H9 (cell line): ENCODE measurements around the gene GHRHR. TPM values are rescaled to one million over a fixed set of nuclear protein-coding genes. Genes with fewer than 3 reads are reported as not detected.

Source experiments
- DNase-seq: peaks from one replicate; pipeline ENCODE4 v3.0.0-alpha.2; 2017
- H2AFZ ChIP-seq: one replicate; pipeline ENCODE4 v1.6.1; 2013; ENCODE audit warnings: mild to moderate bottlenecking, low read length, control low read depth, moderate library complexity
- H2AK5ac ChIP-seq: 2 replicates; pipeline ENCODE4 v1.6.1; 2013; ENCODE audit warnings: low read length, control low read depth, mixed read lengths; ENCODE audit not compliant: insufficient read length
- H2BK120ac ChIP-seq: one replicate; pipeline ENCODE4 v1.6.1; 2013; ENCODE audit warnings: low read depth, mild to moderate bottlenecking, low read length, control low read depth, inconsistent platforms; ENCODE audit not compliant: poor library complexity, severe bottlenecking
- H2BK12ac ChIP-seq: 2 replicates; pipeline ENCODE4 v1.6.1; 2013; ENCODE audit warnings: low read length, control low read depth, mixed read lengths, low read depth; ENCODE audit not compliant: insufficient read length
- H2BK15ac ChIP-seq: 2 replicates; pipeline ENCODE4 v1.6.1; 2013; ENCODE audit warnings: low read depth, low read length, control low read depth
- H2BK20ac ChIP-seq: one replicate; pipeline ENCODE4 v1.6.1; 2013; ENCODE audit warnings: low read depth, mild to moderate bottlenecking, low read length, control low read depth, inconsistent platforms; ENCODE audit not compliant: poor library complexity, severe bottlenecking
- H2BK5ac ChIP-seq: 2 replicates; pipeline ENCODE4 v1.6.1; 2013; ENCODE audit warnings: low read length, control low read depth, mixed read lengths; ENCODE audit not compliant: insufficient read length
- H3K14ac ChIP-seq: 2 replicates; pipeline ENCODE4 v1.6.1; 2013; ENCODE audit warnings: low read length, control low read depth; ENCODE audit not compliant: insufficient read depth
- H3K18ac ChIP-seq: 2 replicates; pipeline ENCODE4 v1.6.1; 2013; ENCODE audit warnings: low read depth, mild to moderate bottlenecking, mixed read lengths, low read length, control low read depth; ENCODE audit not compliant: insufficient read length
- H3K23ac ChIP-seq: 2 replicates; pipeline ENCODE4 v1.6.1; 2013; ENCODE audit warnings: low read length, control low read depth, mixed read lengths, low read depth; ENCODE audit not compliant: insufficient read length
- H3K23me2 ChIP-seq: 2 replicates; pipeline ENCODE4 v1.6.1; 2013; ENCODE audit warnings: low read depth, mild to moderate bottlenecking, mixed read lengths, low read length, control low read depth; ENCODE audit not compliant: insufficient read length, poor library complexity, severe bottlenecking
- H3K27ac ChIP-seq: 2 replicates; pipeline ENCODE4 v1.5.1; 2013; ENCODE audit warnings: low read length, control low read depth, mixed read lengths, low read depth; ENCODE audit not compliant: insufficient read length
- H3K27me3 ChIP-seq: 2 replicates; pipeline ENCODE4 v1.6.1; 2013; ENCODE audit warnings: low read length, control low read depth, inconsistent platforms; ENCODE audit not compliant: insufficient read depth
- H3K4ac ChIP-seq: 2 replicates; pipeline ENCODE4 v1.6.1; 2013; ENCODE audit warnings: low read depth, mild to moderate bottlenecking, control low read depth, inconsistent platforms, low read length, moderate library complexity
- H3K4me1 ChIP-seq: 2 replicates; pipeline ENCODE4 v1.6.1; 2013; ENCODE audit warnings: low read length, control low read depth, inconsistent platforms; ENCODE audit not compliant: insufficient read depth
- H3K4me2 ChIP-seq: 2 replicates; pipeline ENCODE4 v1.6.1; 2013; ENCODE audit warnings: low read length, control low read depth, mixed read lengths; ENCODE audit not compliant: insufficient read length, insufficient read depth
- H3K56ac ChIP-seq: 2 replicates; pipeline ENCODE4 v1.6.1; 2013; ENCODE audit warnings: low read depth, mild to moderate bottlenecking, mixed read lengths, low read length, control low read depth; ENCODE audit not compliant: insufficient read length
- H3K79me1 ChIP-seq: 2 replicates; pipeline ENCODE4 v1.6.1; 2013; ENCODE audit warnings: low read depth, mild to moderate bottlenecking, moderate library complexity, low read length, control low read depth, inconsistent platforms; ENCODE audit not compliant: insufficient read depth, poor library complexity, severe bottlenecking
- H3K79me2 ChIP-seq: 2 replicates; pipeline ENCODE4 v1.6.1; 2013; ENCODE audit warnings: low read length, control low read depth, inconsistent platforms; ENCODE audit not compliant: insufficient read depth
- H3K9ac ChIP-seq: 2 replicates; pipeline ENCODE4 v1.6.1; 2013; ENCODE audit warnings: low read length, control low read depth, mixed read lengths; ENCODE audit not compliant: insufficient read length; ENCODE audit errors: extremely low read depth
- H3K9me3 ChIP-seq: one replicate; pipeline ENCODE4 v1.6.1; 2013; ENCODE audit warnings: low read depth, low read length, inconsistent platforms; ENCODE audit not compliant: control insufficient read depth
- H3T11ph ChIP-seq: one replicate; pipeline ENCODE4 v1.6.1; 2013; ENCODE audit warnings: mild to moderate bottlenecking, low read length, control low read depth, inconsistent platforms
- H4K20me1 ChIP-seq: one replicate; pipeline ENCODE4 v1.6.1; 2013; ENCODE audit not compliant: control insufficient read depth, insufficient read length, insufficient read depth
- H4K5ac ChIP-seq: 2 replicates; pipeline ENCODE4 v1.6.1; 2013; ENCODE audit warnings: low read depth, mild to moderate bottlenecking, mixed read lengths, low read length, control low read depth; ENCODE audit not compliant: insufficient read length
- H4K8ac ChIP-seq: replicated peaks from 2 replicates; pipeline ENCODE4 v1.6.1; 2013; ENCODE audit warnings: low read length, control low read depth, mixed read lengths, low read depth; ENCODE audit not compliant: insufficient read length
- H4K91ac ChIP-seq: 2 replicates; pipeline ENCODE4 v1.6.1; 2013; ENCODE audit warnings: low read depth, mild to moderate bottlenecking, moderate library complexity, mixed read lengths, low read length, control low read depth; ENCODE audit not compliant: insufficient read length
- H3K27ac Mint-ChIP-seq, 3 experiments: 2 replicates in 2 of 3; 3 replicates in 1 of 3; pipeline ENCODE4 v1.8.0; 2020 to 2021; ENCODE audit warnings: mixed read lengths in 3 of 3, mild to moderate bottlenecking in 1 of 3, moderate library complexity in 1 of 3
- H3K27me3 Mint-ChIP-seq: 2 replicates; pipeline ENCODE4 v1.8.0; 2021; ENCODE audit warnings: low read depth, mild to moderate bottlenecking, moderate library complexity, mixed read lengths
- H3K36me3 Mint-ChIP-seq, 3 experiments: 2 replicates in 2 of 3; 3 replicates in 1 of 3; pipeline ENCODE4 v1.8.0; 2020 to 2021; ENCODE audit warnings: low read depth in 3 of 3, mixed read lengths in 3 of 3; ENCODE audit not compliant: insufficient read depth in 1 of 3
- H3K4me1 Mint-ChIP-seq, 2 experiments: 2 replicates each; pipeline ENCODE4 v1.8.0; 2020; ENCODE audit warnings: mixed read lengths in 2 of 2
- H3K4me3 Mint-ChIP-seq, 2 experiments: 2 replicates in 1 of 2; 3 replicates in 1 of 2; pipeline ENCODE4 v1.8.0; 2020 to 2021; ENCODE audit warnings: mild to moderate bottlenecking in 2 of 2, mixed read lengths in 2 of 2, moderate library complexity in 1 of 2
- H3K9me3 Mint-ChIP-seq, 2 experiments: 2 replicates in 1 of 2; 3 replicates in 1 of 2; pipeline ENCODE4 v1.8.0; 2020; ENCODE audit warnings: mild to moderate bottlenecking in 2 of 2, mixed read lengths in 2 of 2, moderate library complexity in 1 of 2
- WGBS: extraction: QIAGEN DNeasy Blood & Tissue Kit; methylation state at CpG from one replicate; pipeline ENCODE4 v1.1.7; 2013; ENCODE audit warnings: missing lambda C conversion rate, low lambda C conversion rate, mixed read lengths; ENCODE audit not compliant: insufficient read length; ENCODE audit errors: extremely low coverage; 5-methylcytosine and 5-hydroxymethylcytosine counted together
- total RNA-seq: library from RNA; stranded (reverse); gene quantifications from 2 replicates; pipeline ENCODE4 v1.2.1, GENCODE V29; 2021
- TF ChIP-seq, protein P1 (sequence below): fragments of 200-600 bp; sonication (generic); conservative IDR thresholded peaks from 3 replicates; pipeline ENCODE4 v1.8.0; 2021; ENCODE audit warnings: antibody characterized with exemption, mild to moderate bottlenecking

GHRHR gene
- total RNA-seq, 1 experiment from 2014 or later: 7.4 TPM

- Histone ChIP-seq H3K79me1 (no peaks in the 10 kb centered on the region), H2BK20ac (no peak overlapping the region), H3K56ac (no peak overlapping the region), H3K27me3 (no peaks in the 10 kb centered on the region), H3K4me1 (no peaks in the 10 kb centered on the region), H3K4ac (no peak overlapping the region), H3K9ac (no peak overlapping the region), H4K20me1 (no peaks in the 10 kb centered on the region), H3K14ac (no peak overlapping the region), H3K79me2 (no peaks in the 10 kb centered on the region), H2AK5ac (no peak overlapping the region), H4K91ac (no peak overlapping the region), H2BK12ac (no peak overlapping the region), H2AFZ (no peak overlapping the region), H3K23me2 (no peaks in the 10 kb centered on the region), H3T11ph (no peak overlapping the region), H3K18ac (no peak overlapping the region), H3K23ac (no peak overlapping the region), H2BK5ac (no peak overlapping the region), H3K27ac (no peak overlapping the region), H4K5ac (no peak overlapping the region), H2BK15ac (no peak overlapping the region), H3K9me3 (no peaks in the 10 kb centered on the region), H2BK120ac (no peak overlapping the region), H3K4me2 (no peak overlapping the region), H4K8ac (no peak overlapping the region)
- Mint-ChIP-seq H3K27ac (peak overlapping the region in 1 of 3 experiments; percentile 36; a peak in 3 of 7 replicates), H3K36me3 (no peaks in the 10 kb centered on the region), H3K4me1 (peaks cover 11 to 39% of the 10 kb centered on the region in 2 experiments), H3K4me3 (no peak overlapping the region), H3K27me3 (peaks cover 6% of the 10 kb centered on the region), H3K9me3 (no peaks in the 10 kb centered on the region)
- DNase-seq: no peak
- WGBS: no CpG with 5 or more reads among the region's 3 CpGs
- TF ChIP-seq, protein P1, sequence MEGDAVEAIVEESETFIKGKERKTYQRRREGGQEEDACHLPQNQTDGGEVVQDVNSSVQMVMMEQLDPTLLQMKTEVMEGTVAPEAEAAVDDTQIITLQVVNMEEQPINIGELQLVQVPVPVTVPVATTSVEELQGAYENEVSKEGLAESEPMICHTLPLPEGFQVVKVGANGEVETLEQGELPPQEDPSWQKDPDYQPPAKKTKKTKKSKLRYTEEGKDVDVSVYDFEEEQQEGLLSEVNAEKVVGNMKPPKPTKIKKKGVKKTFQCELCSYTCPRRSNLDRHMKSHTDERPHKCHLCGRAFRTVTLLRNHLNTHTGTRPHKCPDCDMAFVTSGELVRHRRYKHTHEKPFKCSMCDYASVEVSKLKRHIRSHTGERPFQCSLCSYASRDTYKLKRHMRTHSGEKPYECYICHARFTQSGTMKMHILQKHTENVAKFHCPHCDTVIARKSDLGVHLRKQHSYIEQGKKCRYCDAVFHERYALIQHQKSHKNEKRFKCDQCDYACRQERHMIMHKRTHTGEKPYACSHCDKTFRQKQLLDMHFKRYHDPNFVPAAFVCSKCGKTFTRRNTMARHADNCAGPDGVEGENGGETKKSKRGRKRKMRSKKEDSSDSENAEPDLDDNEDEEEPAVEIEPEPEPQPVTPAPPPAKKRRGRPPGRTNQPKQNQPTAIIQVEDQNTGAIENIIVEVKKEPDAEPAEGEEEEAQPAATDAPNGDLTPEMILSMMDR: no peak
These were observed 47.5 kb upstream of the GHRHR start for GRCh38 chr7:30916255-30916654.
